Measurements from ENCODE around the gene CCDC85B. TPM values are rescaled to one million over a fixed set of nuclear protein-coding genes. Genes with fewer than 3 reads are reported as not detected.
"Not testable (repeated sequence)": the region's sequence is repeated elsewhere in the genome, so short reads cannot be mapped to it uniquely, and the experiment has no call there.

CCDC85B gene
- total and polyA plus RNA-seq, 2 donors: 6.9 to 84.1 TPM

DNA sequence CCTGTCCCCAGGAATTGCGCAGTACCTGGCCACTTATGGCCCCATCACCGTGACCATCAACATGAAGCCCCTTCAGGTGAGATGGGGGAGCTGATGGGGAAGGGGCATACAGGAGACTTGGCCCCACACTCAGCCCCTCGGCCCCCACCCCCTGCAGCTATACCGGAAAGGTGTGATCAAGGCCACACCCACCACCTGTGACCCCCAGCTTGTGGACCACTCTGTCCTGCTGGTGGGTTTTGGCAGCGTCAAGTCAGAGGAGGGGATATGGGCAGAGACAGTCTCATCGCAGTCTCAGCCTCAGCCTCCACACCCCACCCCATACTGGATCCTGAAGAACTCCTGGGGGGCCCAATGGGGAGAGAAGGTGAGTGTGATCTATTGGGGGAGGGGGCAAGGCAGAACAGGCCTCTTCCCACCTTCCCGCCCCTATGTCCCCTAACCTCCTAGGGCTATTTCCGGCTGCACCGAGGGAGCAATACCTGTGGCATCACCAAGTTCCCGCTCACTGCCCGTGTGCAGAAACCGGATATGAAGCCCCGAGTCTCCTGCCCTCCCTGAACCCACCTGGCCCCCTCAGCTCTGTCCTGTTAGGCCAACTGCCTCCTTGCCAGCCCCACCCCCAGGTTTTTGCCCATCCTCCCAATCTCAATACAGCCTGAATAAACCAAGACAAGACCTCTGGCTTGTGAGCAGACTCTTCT lies 7.3 kb upstream of the CCDC85B start:
- WGBS: 93% methylated on average over 13 of the region's 13 CpGs
- Histone ChIP-seq H3K27ac (ENCODE audit: low read depth) (no peak overlapping the region), H3K36me3 (ENCODE audit: insufficient read depth) (no peaks in the 10 kb centered on the region), H3K4me3 (ENCODE audit: low read depth, low read length) (no peak overlapping the region), H3K4me1 (ENCODE audit: insufficient read depth) (no peaks in the 10 kb centered on the region)
- no peak for DNase-seq (ENCODE audit: extremely low spot score)

DNA sequence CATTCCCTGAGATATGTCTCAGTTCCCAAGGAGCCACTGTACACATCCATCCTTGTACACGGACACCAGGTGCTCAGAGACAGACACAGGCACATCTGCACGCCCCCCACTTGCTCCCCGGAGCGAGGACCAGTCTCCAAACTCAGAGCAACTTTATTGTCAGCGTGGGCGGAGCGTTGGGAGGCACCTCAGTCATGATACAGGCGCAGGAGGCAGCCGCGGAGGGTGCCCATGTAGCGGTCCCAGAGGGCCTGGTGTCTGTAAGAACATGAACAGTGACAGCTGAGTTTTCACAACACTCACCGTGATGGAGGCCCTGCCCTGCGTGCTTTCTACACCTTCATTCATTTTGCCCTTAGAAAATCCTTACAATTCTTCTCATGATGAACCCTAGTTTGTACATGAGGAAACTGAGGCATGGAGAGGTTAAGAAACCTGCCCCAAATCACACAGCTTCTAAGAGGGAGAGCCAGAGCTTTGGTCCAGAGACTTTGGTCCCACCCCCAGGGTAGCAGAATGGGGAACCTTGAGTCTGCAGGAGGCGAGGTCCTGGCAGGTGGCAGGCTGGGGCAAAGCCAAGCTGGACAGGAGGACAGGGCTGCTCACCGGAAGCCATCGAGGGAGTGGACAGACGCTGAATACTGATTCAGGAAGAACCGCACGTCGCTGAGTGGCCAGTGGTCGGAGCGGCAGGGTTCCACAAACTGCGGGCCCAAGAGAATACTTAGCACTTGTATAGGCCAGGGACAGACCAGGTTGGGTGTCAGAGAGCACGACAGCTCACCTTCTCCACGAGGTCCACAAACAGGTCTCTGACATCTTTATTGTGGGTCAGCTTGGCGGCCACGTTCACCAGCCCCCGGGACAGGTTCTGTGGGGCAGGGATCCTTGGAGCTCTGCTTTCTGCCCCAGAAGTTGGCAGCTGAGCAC lies 6.4 kb upstream of the CCDC85B start:
- DNase-seq (ENCODE audit: extremely low spot score): no peak
- WGBS: 85% methylated on average over 28 of the region's 28 CpGs
- Histone ChIP-seq H3K27ac (ENCODE audit: low read depth) (no peak overlapping the region), H3K36me3 (ENCODE audit: insufficient read depth) (no peaks in the 10 kb centered on the region), H3K4me3 (ENCODE audit: low read depth, low read length) (no peak overlapping the region), H3K4me1 (ENCODE audit: insufficient read depth) (no peaks in the 10 kb centered on the region)

DNA sequence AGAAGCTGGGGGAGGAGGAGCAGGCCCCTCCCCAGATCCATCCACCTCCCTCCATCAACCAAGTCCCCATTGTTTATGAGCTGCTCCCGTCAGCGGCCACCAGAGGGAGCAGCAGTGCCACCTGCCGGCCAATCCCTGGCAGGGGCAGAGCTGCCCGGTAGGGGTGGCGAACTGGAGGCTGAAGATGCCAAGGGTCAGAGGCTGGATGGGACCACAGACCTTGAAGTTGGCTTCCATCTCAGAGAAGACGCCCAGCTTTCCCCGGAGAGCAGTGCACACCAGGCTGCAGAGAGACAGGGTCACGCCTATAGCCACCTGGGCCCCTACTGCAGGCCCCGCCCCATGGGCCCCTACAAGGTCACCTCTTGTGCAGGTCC lies 5.8 kb upstream of the CCDC85B start:
- H3K36me3 ChIP-seq (ENCODE audit: insufficient read depth): no peaks in the 10 kb centered on the region
- no peak overlapping the region for H3K4me3 ChIP-seq (ENCODE audit: low read depth, low read length)
- no peak overlapping the region for H3K27ac ChIP-seq (ENCODE audit: low read depth)
- DNase-seq (ENCODE audit: extremely low spot score): no peak
- no peaks in the 10 kb centered on the region for H3K4me1 ChIP-seq (ENCODE audit: insufficient read depth)
- WGBS: 26% methylated on average over 9 of the region's 9 CpGs

DNA sequence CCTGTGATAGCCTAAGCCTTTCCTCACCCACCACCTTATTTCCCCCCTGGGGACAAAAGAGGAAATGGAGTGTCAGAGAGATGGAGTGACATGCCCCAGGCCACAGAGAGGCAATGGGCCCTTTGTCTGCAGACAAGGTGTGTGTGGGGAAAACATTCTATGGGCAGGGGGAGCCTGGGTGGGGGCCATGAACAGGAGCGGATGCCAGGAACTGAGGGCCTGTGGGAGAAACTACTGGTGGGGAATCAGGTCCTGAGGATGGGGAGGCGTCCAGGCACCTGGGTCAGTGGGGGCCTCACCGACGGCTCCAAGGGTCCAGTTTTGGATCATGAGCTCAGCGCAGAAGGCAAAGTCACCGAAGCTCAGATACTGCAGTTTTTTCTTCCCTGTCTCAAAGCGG lies 5.2 kb upstream of the CCDC85B start:
- no peaks in the 10 kb centered on the region for H3K4me1 ChIP-seq (ENCODE audit: insufficient read depth)
- no peaks in the 10 kb centered on the region for H3K36me3 ChIP-seq (ENCODE audit: insufficient read depth)
- no peak overlapping the region for H3K27ac ChIP-seq (ENCODE audit: low read depth)
- WGBS: 90% methylated on average over 7 of the region's 7 CpGs
- H3K4me3 ChIP-seq (ENCODE audit: low read depth, low read length): no peak overlapping the region
- no peak for DNase-seq (ENCODE audit: extremely low spot score)

DNA sequence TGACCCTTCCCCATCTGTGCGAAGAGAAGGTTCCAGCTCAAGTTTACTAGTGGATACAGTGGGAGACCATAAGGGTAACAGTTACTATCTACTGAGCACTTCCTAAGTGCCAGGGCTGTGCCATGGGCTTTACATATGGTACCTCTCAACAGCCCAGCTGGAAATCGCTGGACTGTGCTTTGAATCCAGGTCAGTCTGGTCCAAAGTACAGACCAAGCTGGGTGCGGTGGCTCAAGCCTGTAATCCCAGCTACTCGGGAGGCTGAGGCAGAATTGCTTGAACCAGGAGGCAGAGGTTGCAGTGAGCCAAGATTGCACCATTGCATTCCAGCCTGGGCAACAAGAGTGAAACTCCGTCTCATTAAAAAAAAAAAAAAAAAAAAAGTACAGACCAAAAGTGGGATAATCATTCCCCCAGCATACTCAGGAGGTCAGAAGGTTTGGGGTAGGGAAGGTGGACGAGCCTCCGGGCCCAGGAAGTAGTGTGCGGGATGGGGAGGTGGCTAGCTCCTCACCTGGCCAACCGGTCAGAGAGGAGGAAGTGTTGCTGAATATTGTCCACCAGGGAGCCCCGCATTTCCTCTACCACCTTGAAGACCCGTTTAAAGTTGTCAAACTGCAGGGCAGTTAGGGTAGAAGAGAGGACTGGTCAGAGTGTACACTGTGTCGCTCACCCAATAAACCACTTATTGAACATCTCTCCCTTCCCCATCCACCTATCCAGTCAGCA lies 4.5 kb upstream of the CCDC85B start:
- no peaks in the 10 kb centered on the region for H3K36me3 ChIP-seq (ENCODE audit: insufficient read depth)
- H3K4me1 ChIP-seq (ENCODE audit: insufficient read depth): no peaks in the 10 kb centered on the region
- H3K4me3 ChIP-seq (ENCODE audit: low read depth, low read length): no peak overlapping the region
- WGBS: 91% methylated on average over 12 of the region's 12 CpGs
- H3K27ac ChIP-seq (ENCODE audit: low read depth): no peak overlapping the region
- no peak for DNase-seq (ENCODE audit: extremely low spot score)

DNA sequence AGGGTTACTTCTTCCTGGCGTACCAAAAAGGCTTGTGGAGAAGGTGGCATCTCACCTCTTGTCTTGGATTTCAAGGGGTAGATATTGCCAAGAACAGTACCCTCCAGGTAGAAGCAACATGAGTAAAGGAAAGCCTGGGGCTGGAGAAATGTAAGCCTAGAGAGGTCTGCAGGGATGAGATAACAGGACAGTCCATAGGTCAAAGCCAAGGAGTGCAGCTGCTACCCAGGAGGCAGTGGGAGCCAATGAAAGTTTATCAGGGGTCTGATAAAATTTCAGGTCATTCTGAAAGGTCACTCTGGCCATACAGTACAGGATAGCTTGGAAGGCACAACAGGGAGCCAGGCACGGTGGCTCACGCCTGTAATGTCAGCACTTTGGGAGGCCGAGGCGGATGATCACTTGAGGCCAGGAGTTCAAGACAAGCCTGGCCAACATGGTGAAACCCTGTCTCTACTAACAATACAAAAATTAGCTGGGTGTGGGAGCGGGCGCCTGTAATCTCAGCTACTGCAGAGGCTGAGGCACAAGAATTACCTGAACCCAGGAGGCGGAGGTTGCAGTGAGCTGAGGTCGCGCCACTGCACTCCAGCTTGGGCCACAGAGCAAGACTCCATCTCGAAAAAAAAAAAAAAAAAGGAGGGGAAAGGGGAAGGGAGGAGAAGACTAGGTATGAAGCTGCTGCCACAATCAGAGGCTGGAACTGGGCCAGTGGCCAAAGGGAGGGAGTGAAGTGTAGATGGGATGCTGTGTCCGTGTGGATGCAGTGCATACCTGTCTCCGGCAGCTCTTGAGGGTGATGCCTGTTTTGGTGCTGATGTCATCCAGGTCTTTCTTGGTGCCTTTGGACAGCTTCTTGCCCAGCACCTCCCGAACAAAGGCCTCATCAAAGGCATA lies 3.4 kb upstream of the CCDC85B start:
- Histone ChIP-seq H3K4me3 (ENCODE audit: low read depth, low read length) (no peak overlapping the region), H3K4me1 (ENCODE audit: insufficient read depth) (no peaks in the 10 kb centered on the region), H3K27ac (ENCODE audit: low read depth) (no peak overlapping the region), H3K36me3 (ENCODE audit: insufficient read depth) (no peaks in the 10 kb centered on the region)
- no peak for DNase-seq (ENCODE audit: extremely low spot score)
- WGBS: 78% methylated on average over 14 of the region's 14 CpGs

DNA sequence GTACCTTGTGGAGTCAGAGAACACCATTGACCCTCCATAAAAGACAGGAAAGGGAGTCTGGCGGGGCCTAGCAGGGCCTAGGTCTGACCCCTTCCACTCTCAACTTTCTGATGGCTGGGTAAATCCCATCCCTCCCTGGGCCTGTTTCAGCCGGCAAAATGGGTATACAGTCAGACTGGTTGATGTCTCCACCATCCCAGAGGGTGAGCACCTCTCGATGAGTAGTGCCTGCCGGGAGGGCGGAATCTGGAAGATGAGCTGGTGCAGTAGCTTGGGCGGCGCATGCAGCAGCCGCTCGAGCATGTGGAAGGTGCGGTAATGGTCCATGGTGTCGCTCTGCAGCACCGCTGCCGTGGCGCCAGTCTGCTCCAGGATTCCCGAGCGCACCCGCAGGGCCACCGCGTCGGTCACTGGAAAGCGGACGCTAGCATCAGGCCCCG lies 2.7 kb upstream of the CCDC85B start:
- no peaks in the 10 kb centered on the region for H3K4me1 ChIP-seq (ENCODE audit: insufficient read depth)
- H3K27ac ChIP-seq (ENCODE audit: low read depth): peak overlapping the region; percentile 83
- H3K36me3 ChIP-seq (ENCODE audit: insufficient read depth): no peaks in the 10 kb centered on the region
- no peak for DNase-seq (ENCODE audit: extremely low spot score)
- 3% methylated on average over 23 of the region's 23 CpGs for WGBS
- peak overlapping the region; percentile 51 for H3K4me3 ChIP-seq (ENCODE audit: low read depth, low read length)

DNA sequence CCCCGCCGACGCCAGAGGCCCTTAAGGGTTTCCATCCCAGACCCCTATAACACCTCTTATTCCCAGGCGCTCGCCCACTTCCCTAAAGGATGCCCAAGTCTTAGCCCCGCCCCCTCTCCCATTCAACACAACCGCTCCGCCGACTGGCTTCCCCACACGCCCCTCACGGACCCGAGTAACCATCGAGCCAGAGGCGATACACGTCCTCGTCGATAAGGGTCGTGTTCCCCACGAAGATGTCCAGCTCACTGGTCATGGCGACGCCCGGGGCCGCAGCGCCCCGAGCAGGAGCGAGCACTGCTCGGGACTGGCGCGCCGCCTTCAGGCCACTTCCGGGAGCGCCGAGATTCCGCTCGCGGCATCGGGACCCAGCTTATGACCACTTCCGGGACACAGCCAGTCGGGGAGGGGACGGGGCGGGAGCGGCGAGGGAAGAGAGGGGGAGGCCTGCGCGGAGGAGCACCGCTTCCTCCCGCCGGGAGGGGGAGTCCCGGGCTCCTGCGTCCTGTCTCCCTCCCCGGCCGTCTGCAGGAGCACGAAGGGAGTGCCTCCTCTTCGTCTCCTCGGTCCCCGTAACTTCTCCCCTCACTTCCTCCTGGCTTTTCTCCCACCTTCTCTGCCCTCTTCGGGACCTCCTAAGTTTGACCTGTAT lies 2.2 kb upstream of the CCDC85B start, which contains the start of gene FIBP:
Gene FIBP, minus strand, starts transcription at position 309 of the 652 bp plus-strand sequence. Its CDS starts 53 bp downstream, at position 256.
- peak within 1 kb of the TSS; percentile 51 for H3K4me3 ChIP-seq (ENCODE audit: low read depth, low read length)
- WGBS: under 1% methylated on average over 57 of the region's 57 CpGs
- H3K4me1 ChIP-seq (ENCODE audit: insufficient read depth): no peaks in the 10 kb centered on the region
- DNase-seq (ENCODE audit: extremely low spot score): peak; percentile 91
- H3K27ac ChIP-seq (ENCODE audit: low read depth): peak within 1 kb of the TSS; percentile 91
- H3K36me3 ChIP-seq (ENCODE audit: insufficient read depth): no peaks in the 10 kb centered on the region

DNA sequence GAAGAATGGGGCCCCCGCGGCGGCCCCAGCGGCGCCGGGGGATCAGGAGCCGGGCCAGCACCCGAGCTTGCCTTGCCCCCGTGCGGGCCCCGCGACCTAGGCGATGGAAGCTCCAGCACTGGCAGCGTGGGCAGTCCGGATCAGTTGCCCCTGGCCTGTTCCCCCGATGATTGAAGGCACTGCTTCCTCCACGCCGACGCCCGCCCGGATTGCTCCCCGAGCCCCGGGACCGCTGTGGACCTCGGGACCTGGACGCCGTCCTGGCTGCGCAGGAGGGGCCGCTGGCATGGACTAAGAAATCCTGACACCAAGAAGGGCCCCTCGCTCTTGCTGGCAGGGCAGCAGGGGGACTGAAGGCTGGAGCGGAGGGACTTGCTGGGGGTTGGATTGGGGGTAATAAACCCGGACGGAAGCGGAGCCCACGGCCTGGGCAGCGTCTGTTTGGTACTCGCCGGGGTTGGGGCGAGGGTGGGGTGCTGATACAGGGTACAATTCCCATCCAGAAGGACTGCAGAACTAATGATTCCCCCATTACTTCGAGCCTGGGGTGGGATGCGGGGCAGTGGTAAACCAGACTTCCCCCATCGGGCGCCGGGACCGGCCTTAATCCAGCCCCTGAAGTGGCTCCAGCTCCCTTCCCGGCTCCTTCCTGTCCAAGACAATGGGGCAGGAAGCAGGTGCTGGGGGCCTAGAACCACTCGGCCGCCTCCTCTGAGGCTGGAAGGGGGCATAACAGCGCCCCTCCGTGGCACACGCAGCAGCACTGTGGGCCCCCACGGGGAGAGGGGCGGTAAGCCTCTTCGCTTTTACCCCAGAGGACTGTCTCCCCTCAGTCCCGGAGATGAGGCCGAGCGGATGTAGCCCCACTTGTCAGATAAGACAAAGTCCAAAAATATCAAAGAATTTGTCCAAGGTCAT lies 1.0 kb downstream of the CCDC85B start:
- Histone ChIP-seq H3K4me1 (ENCODE audit: insufficient read depth) (no peaks in the 10 kb centered on the region), H3K27ac (ENCODE audit: low read depth) (peak overlapping the region; percentile 90), H3K4me3 (ENCODE audit: low read depth, low read length) (peak overlapping the region; percentile 61), H3K36me3 (ENCODE audit: insufficient read depth) (no peaks in the 10 kb centered on the region)
- 3% methylated on average over 57 of the region's 57 CpGs for WGBS
- DNase-seq (ENCODE audit: extremely low spot score): no peak

DNA sequence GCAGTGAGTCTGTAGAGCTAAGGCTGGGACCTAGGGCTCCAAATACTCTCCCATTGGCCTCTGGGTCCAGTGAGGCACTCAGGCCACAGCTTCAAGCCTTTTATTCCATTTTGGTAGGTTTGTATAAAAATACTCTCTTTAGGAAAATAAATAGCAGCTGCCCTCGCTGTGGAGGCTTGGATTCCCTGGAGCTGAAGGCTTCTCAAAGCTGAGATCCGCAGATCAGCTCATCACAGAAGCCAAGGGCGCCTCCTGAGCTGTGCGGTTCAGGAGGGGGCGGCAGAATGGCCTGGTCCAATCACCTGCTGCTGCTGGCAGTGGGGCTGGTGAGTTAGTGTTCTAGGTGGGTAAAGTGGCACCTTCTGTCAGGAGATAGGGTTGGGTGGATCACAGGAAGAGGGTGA lies 1.7 kb downstream of the CCDC85B start:
- not testable (repeated sequence) for H3K27ac ChIP-seq (ENCODE audit: low read depth); DNase-seq (ENCODE audit: extremely low spot score); H3K4me1 ChIP-seq (ENCODE audit: insufficient read depth); H3K36me3 ChIP-seq (ENCODE audit: insufficient read depth)
- WGBS: 61% methylated on average over 5 of the region's 5 CpGs
- H3K4me3 ChIP-seq (ENCODE audit: low read depth, low read length): peak overlapping the region; percentile 61

DNA sequence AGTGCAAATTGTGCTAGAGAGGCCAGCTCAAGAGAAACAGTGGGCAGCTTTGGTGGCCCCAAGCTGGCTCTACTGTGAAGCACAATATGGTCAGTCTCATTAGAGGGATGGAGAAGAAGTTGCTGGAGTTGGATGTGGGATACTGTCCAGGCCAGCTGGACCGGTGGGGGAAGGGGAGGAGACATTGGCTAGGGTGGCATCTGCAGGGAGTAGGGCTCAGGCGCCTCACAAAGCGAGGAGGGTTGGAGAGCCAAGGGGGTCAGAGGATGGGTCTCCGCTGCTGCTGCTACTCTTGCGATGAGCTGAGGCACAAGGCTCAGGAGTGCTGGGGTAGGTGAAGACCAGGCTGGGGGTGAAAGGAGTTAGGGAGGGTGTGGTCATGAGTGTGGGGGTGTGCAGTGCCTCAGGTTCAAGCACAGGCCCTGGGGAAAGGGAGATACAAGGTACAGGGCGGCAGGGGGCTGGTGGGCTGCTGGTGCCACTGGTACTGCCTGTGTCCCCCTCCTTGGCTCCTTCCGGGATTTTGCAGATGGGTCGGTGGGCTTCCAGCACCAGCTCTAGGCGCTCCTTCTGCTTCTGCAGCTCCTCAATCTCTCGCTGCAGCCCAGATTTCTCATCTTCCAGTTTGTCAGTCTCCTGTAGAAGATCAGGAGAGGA lies 2.3 kb downstream of the CCDC85B start:
- Histone ChIP-seq H3K27ac (ENCODE audit: low read depth) (peak overlapping the region; percentile 4), H3K4me1 (ENCODE audit: insufficient read depth) (no peaks in the 10 kb centered on the region), H3K4me3 (ENCODE audit: low read depth, low read length) (no peak overlapping the region), H3K36me3 (ENCODE audit: insufficient read depth) (no peaks in the 10 kb centered on the region)
- DNase-seq (ENCODE audit: extremely low spot score): no peak
- WGBS: 69% methylated on average over 10 of the region's 10 CpGs
